AG20443 (cell line): ENCODE measurements around the gene NFKB2.
A peak's percentile ranks its signal among the peaks of the same experiment; 100 is the strongest.

ENCODE experiments used
- DNase-seq: peaks from one replicate; pipeline ENCODE4 v3.0.0; 2012; ENCODE audit warnings: low spot score, mixed read lengths

The NFKB2 gene

DNA sequence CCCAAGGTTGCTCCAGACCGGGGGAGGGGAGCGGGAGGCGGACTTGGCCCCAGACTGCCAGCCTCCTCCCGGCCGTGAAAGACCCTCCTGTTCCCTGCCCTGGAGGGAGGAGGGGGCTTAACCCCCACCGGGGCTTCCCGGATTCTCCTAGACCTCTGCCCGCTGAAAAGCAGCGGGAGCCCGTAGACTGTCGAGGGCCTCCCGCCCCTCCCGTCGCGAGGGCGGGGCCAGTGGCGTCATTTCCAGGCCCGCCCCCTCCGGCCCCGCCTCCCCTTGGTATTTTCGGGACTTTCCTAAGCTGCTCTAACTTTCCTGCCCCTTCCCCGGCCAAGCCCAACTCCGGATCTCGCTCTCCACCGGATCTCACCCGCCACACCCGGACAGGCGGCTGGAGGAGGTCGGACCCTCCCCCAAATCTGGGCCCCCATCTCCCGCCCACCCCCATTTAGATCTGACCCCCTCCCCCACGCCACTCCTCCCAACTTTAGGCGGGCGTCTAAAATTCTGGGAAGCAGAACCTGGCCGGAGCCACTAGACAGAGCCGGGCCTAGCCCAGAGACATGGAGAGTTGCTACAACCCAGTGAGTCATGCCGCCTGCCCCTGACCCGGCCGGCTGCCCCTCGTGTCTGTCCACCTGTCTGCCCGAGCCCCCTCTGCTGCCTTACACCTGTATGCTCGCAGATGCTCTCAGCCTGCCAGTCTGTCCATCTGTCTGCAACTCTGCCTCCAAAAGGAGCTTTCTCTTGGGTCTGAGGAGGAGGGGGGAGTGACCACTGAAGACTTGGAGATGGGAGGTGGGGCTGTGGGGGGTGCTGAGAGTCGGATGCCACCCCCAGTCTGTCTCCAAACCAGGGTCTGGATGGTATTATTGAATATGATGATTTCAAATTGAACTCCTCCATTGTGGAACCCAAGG lies at the start of gene NFKB2:
Gene NFKB2 (plus strand): TSS at position 306 of the 917 bp plus-strand sequence. CDS start 255 bp downstream, at position 561.
- DNase-seq, result peak; percentile 95

- peak; percentile 42 for DNase-seq
These were observed 48.2 kb upstream of the NFKB2 start for GRCh38 chr10:102347236-102347828.

GRCh38 chr10:102352066-102352715 lies 43.3 kb upstream of the NFKB2 start:
- DNase-seq, result peak; percentile 76

DNA sequence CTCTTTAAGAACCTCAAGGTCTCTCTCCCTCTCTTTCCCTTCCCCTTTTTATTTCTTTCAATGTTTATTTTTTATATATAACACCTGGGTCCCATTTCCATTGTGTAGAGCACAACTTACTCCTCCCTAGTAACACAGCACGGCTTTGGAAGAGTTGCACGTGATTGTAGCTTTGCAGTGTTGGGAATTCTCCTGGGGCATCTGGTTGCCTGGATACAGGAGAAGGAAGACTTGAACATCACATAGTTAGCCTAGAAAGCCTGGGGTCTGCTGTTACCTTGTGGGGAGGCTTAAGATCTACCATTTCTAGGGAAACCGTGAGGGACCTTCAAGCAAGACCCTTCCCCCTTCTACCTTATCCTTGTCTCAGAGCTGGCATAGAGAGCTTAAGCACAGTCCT lies 41.1 kb upstream of the NFKB2 start:
- DNase-seq, result no peak

- DNase-seq, result peak; percentile 26
These were observed 36.7 kb upstream of the NFKB2 start for GRCh38 chr10:102358712-102359382.

DNA sequence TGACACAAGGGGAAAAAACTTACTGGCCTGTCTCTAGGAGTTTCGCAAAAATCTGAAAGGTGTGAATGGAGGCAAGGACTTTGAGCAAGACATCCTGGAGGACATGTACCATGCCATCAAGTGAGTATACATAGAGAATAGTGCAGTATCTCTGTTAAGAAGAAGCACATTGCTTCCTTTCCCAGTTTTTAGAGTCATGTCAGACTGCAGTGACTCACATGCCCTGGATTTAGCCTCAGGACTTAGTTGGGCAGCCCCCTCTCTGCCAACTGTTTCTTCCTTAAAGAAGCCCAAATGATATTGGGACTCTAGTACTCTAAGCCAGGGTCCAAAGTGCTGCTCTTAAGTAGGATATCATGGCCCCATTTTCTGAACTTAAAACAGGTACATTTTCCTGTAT lies 28.1 kb upstream of the NFKB2 start:
- DNase-seq, result no peak

- DNase-seq, result no peak
These were observed 27.4 kb upstream of the NFKB2 start for GRCh38 chr10:102368077-102368476.

GRCh38 chr10:102371295-102371694 lies 24.2 kb upstream of the NFKB2 start:
- DNase-seq, result no peak

GRCh38 chr10:102375250-102375649 lies 20.3 kb upstream of the NFKB2 start:
- DNase-seq, result no peak

- DNase-seq, result no peak
These were observed 19.6 kb upstream of the NFKB2 start for GRCh38 chr10:102375867-102376266.

- no peak for DNase-seq
These were observed 18.6 kb upstream of the NFKB2 start for GRCh38 chr10:102376901-102377300.

DNA sequence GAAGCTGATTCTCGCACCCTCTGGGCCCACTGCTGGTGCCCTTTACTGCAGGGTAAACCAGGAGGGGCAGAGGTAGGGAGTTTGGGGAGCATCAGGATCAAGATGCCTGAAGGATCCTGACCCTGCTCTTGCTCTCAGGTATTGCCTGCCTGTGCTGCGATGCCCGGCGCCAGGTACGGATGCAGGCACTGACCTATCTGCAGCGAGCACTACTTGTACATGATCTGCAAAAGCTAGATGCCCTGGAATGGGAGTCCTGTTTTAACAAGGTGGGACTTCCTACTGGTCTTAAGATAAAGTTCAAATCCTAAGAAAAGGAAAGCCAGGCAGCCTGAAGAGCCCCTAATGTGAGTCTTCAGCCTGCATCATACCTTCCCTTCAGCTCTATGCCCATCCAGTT lies 16.1 kb upstream of the NFKB2 start:
- DNase-seq, result no peak

- DNase-seq, result no peak
These were observed 13.5 kb upstream of the NFKB2 start for GRCh38 chr10:102381983-102382382.

DNA sequence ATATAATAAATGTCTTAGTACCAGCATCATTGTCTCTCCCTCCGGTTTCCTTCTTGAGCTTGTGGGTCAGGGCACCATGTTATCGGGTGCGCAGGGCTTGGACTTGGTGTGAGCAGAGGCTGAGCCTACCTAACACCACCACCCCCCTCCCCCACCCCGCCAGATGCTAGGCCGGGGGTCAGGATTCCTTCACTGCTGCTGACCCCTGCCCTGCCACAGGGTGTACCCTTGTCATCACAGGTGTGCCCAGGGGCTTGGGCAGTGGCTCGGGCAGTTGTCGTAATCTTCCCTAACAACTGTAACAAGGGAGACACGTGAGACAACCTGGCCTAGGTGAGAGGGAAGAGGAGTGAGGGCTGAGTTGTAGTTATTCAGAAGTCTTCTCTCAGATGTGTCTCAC lies 12.6 kb upstream of the NFKB2 start:
- no peak for DNase-seq

GRCh38 chr10:102384053-102384452 lies 11.5 kb upstream of the NFKB2 start:
- no peak for DNase-seq

DNA sequence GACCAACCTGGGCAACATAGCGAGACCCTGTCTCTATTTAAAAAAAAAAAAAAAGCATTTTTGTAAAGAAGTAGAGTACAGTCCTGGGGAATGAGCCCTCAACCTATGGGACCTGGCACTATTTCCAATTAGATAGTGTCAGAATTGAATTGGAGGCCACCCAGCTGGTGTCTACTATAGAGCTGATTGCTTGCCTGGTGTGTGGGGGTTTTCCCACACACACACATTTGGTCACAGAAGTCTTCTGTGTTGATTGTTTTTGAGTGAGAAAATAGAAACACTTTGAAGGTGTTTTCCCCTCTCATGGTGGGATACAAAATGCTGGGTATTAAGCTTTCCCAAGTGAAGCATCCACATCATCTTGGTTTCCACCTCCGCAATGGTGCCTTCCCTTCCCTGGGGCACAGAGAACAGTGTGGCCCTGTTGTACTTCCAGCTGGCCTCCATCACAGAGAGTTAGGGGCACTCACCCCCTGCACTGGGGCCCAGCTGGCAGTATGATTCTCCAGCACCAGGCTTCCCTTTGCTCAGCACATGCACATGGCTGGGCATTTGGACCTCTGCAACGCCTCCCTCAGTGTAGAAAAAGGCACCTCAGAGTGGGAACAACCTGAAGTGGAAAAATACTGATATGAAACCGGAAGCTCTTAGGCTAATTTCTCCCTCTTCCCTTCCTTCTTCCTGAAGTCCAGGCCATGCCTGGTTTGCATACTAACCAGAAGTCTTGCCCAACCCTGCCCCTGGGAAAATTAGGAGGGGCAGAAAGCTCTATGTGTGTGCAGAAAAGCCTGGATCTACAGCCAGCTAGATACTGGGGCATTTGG lies 10.7 kb upstream of the NFKB2 start:
- peak; percentile 61 for DNase-seq

- DNase-seq, result no peak
These were observed 5.6 kb upstream of the NFKB2 start for GRCh38 chr10:102389894-102390293.

- no peak for DNase-seq
These were observed 3.2 kb upstream of the NFKB2 start for GRCh38 chr10:102392306-102392705.

- no peak for DNase-seq
These were observed 2.0 kb upstream of the NFKB2 start for GRCh38 chr10:102393411-102394078.

DNA sequence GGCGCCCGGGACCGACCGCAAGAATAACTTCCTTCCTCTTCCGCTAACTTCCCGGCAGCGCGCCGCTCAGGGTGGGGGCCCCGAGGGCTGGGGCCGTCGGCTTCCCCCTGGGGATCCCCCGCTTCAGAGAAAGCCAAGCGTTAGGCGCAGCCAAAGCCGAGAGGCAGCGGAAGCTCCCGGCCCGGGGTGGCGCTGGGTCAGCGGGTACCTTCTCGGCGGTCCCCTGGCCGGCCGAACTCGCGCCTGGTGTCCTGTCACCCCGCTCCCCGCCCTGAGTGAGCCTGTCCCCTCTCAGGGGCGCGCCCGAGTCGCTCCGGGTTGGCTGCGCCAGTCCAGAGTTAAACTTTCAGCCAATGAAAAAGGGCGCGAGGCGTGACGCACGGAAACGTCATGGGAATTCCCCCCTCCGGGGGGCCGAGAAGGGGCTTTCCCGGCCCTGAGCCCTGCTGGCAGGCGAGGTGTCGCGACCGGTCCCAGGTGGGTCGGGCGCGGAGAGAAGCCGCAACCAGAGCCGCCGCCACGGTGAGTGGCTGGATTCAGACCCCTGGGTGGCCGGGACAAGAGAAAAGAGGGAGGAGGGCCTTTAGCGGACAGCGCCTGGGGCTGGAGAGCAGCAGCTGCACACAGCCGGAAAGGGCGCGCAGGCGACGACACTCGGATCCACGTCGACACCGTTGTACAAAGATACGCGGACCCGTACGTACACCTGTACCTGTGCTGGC lies 1.3 kb upstream of the NFKB2 start:
- peak; percentile 95 for DNase-seq
